ENCODE results near the gene STAC2. TPM values are rescaled to one million over a fixed set of nuclear protein-coding genes. Genes with fewer than 3 reads are reported as not detected.

The STAC2 gene
- total RNA-seq, 1 donor from 2014 or later = 1.4 TPM

GRCh38 chr17:39217734-39218369 is 7.9 kb downstream of the STAC2 start:
- intact Hi-C loops (cut with DNase I) = no loop called here
- DNase-seq (no peak), ATAC-seq (ENCODE audit: poor library complexity) (no peak)

- DNase-seq = no peak
- no peak for ATAC-seq (ENCODE audit: poor library complexity)
- intact Hi-C loops (cut with DNase I) = no loop called here
These were observed 11.9 kb downstream of the STAC2 start for GRCh38 chr17:39213852-39214251.

- ATAC-seq (ENCODE audit: poor library complexity) = peak; percentile 26
- no peak for DNase-seq
These were observed 12.8 kb downstream of the STAC2 start for GRCh38 chr17:39212841-39213480.

DNA sequence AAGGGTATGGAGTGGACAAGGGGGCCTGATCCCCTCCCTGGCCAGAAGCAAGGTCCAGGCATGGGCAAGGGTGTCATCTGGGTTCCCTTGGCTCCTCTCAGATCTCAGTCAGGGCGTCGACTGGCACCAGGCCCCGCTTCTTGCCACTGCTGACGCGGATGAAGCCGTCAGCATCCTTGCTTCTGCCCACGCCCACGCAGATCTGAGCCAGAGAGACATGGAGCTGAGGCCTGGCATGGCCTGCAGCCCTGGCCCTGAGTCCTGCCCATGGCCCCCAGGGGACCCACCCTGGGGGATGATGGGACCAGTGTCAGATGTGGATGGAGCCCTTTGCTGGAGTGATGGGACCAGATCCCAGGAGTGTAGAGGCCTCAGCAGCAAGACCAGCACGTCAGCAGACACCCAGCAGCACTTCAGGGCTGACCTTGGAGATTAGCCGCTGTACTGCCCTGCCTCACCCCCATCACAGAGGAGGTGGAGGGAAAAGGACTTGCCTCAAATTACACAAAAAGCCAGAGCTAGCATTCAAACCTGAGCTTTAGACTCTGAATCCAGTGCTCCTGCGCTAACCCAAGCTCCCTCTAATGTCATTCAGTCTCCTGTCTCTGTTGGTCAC is 13.4 kb downstream of the STAC2 start:
- ATAC-seq (ENCODE audit: poor library complexity) (peak; percentile 30), DNase-seq (no peak)
- intact Hi-C loops (cut with DNase I) = no loop called here

More at GRCh38 chr17:39212841-39213480, 12.8 kb downstream of the STAC2 start:
- intact Hi-C loops (cut with DNase I) = no loop called here

GRCh38 chr17:39210093-39210434 is 15.7 kb downstream of the STAC2 start:
- intact Hi-C loops (cut with DNase I) = no loop called here
- no peak for ATAC-seq (ENCODE audit: poor library complexity)
- DNase-seq = no peak

GRCh38 chr17:39209317-39210092 is 16.2 kb downstream of the STAC2 start:
- DNase-seq = peak; percentile 79
- peak; percentile 84 for ATAC-seq (ENCODE audit: poor library complexity)
- intact Hi-C loops (cut with DNase I) = loop anchor here (5.0 kb wide), 1 partner anchor 33 kb away; no protein-coding TSS in a partner anchor

GRCh38 chr17:39208893-39209292 is 16.9 kb downstream of the STAC2 start:
- ATAC-seq (ENCODE audit: poor library complexity) = peak; percentile 9
- intact Hi-C loops (cut with DNase I) = loop anchor here (5.0 kb wide), 1 partner anchor 33 kb away; no protein-coding TSS in a partner anchor
- DNase-seq = peak; percentile 61

DNA sequence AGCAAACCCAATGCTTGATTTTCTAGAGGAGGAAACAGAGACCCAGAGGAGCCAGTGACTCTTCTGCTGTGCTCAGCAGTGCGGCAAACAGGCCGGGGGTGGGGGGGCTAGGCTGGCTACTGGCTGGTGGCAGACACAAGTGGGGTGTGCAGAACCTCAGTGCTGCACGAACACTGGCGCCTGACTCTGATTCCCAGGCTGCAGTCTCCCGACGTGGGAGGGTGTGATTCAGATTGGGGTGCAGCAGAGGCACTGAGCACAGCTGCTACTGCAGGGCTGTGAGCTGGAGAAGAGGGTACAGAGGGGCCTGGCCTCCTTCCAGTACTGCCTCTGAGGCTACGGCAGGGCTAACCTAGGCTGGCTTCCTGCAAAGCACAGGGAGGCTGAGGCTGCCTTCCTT is 17.6 kb downstream of the STAC2 start:
- DNase-seq = no peak
- ATAC-seq (ENCODE audit: poor library complexity) = no peak
- intact Hi-C loops (cut with DNase I) = loop anchor here (5.0 kb wide), 1 partner anchor 34 kb away; no protein-coding TSS in a partner anchor

- ATAC-seq (ENCODE audit: poor library complexity) (no peak), DNase-seq (no peak)
- intact Hi-C loops (cut with DNase I) = loop anchor here (5.0 kb wide), 1 partner anchor 37 kb away; no protein-coding TSS in a partner anchor
These were observed 20.6 kb downstream of the STAC2 start for GRCh38 chr17:39205112-39205526.

- intact Hi-C loops (cut with DNase I) = no loop called here
- no peak for DNase-seq
- no peak for ATAC-seq (ENCODE audit: poor library complexity)
These were observed 21.5 kb downstream of the STAC2 start for GRCh38 chr17:39204245-39204644.

GRCh38 chr17:39200957-39201510 is 24.7 kb downstream of the STAC2 start:
- DNase-seq = no peak
- no peak for ATAC-seq (ENCODE audit: poor library complexity)
- intact Hi-C loops (cut with DNase I) = no loop called here

- intact Hi-C loops (cut with DNase I) = no loop called here
- ATAC-seq (ENCODE audit: poor library complexity) = peak; percentile 84
These were observed 25.5 kb downstream of the STAC2 start, which contains the start of gene RPL19 for GRCh38 chr17:39200070-39200879. Gene RPL19 (plus strand): TSS chr17:39200283. CDS start chr17:39200345, 62 bp downstream.

DNA sequence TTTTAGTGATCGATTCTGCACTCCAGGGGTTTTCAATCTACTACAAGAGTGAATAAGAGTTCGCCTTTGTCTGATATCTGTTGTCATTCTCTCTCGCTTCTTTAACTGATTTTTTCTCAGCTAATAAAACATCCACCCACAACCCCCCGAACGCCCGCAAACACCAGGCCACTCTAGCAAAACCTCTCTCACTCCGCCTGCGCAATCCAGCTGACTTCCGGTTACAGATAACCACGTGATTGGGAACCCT is 26.0 kb downstream of the STAC2 start:
- ATAC-seq (ENCODE audit: poor library complexity) (peak; percentile 87), DNase-seq (peak; percentile 92)
- intact Hi-C loops (cut with DNase I) = no loop called here

More at GRCh38 chr17:39200070-39200879, 25.5 kb downstream of the STAC2 start, which contains the start of gene RPL19:
- DNase-seq = peak; percentile 86

DNA sequence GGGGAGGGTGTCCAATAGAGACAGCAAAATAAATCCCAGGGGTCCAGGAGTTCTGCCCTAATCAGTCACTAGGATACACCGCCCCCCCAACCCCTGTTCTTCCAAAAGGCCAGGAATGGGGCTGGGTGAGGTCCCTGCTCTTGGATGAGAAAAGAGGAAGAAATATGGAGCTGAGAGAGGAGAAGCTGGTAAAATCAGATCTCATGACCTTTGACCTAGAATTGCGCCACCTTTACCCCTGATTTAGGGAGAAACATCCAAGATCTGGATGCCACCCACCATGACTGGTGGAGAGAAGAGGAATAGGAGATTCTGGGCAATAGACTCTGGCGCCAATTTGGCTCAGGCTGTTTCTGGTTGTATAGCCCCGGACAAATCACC is 27.6 kb downstream of the STAC2 start:
- DNase-seq (no peak), ATAC-seq (ENCODE audit: poor library complexity) (no peak)
- intact Hi-C loops (cut with DNase I) = no loop called here

DNA sequence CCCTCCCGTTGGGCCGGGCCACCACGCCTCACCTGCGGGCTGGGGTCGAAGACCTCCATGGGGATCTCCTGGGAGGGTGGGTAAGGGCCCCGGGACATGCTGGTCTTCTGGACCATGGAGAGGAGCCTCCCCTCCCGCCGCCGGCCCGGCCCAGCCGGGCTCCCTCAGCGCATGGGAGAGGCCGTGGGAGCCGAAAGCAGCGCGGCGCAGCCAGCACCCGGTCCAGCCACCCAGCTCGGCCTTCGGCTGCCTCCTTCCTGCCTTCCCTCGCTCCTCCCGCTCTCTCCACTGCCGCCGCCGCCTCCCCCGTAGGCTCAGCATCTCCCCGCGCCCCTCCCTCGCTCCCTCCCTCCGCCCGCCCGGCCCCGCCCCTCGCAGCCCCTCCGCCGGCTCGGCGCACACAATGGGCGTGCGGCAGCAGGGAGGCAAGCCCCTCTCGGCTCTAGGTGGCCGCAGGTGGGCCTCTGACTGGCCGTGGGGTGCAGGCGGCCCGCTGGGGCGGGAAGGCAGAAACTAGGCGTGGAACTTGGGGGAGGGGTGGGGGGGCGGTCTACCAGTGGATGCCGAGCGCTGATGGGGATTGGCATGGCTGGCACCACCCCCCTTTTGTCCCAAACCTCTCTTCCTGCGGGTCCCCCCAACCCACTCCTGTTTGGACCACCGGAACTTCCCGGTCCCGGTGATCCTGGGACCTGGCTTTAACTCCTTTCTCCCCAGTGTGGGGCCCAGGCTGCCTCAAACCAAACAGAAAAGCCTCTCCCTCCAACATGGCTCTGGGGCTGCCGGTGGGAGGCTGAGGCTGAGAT is 28.2 kb downstream of the STAC2 start, which contains the start of gene CACNB1:
Gene CACNB1, minus strand, starts transcription at position 290 of the 806 bp plus-strand sequence. Its CDS starts 174 bp downstream, at position 116.
- DNase-seq (peak; percentile 87), ATAC-seq (ENCODE audit: poor library complexity) (peak; percentile 71)
- intact Hi-C loops (cut with DNase I) = no loop called here

- ATAC-seq (ENCODE audit: poor library complexity) (no peak), DNase-seq (no peak)
These were observed 28.9 kb downstream of the STAC2 start for GRCh38 chr17:39196808-39197291.

GRCh38 chr17:39196241-39196807 is 29.4 kb downstream of the STAC2 start:
- ATAC-seq (ENCODE audit: poor library complexity) (no peak), DNase-seq (no peak)
- intact Hi-C loops (cut with DNase I) = no loop called here

More at GRCh38 chr17:39196808-39197291, 28.9 kb downstream of the STAC2 start:
- intact Hi-C loops (cut with DNase I) = no loop called here
